Liver (tissue), 9 donors: ENCODE data around the gene MARK2. TPM values are rescaled to one million over a fixed set of nuclear protein-coding genes. Genes with fewer than 3 reads are reported as not detected.

Source experiments
- DNase-seq: peaks from one replicate; pipeline ENCODE4 v3.0.0-alpha.2; 2017; ENCODE audit warnings: low spot score
- H3K27ac ChIP-seq, 2 donors: one replicate each; pipeline ENCODE4 v1.7.0; 2013; ENCODE audit warnings: inconsistent platforms in 2 of 2, low read length in 2 of 2, control low read depth in 1 of 2, low read depth in 1 of 2, mild to moderate bottlenecking in 1 of 2
- H3K27me3 ChIP-seq, 4 donors: one replicate each; pipeline versions ENCODE4 v1.6.1 to v1.7.0; 2013; ENCODE audit warnings: low read length in 3 of 4, inconsistent platforms in 1 of 4, mild to moderate bottlenecking in 1 of 4, moderate library complexity in 1 of 4; ENCODE audit not compliant: control insufficient read depth in 4 of 4, insufficient read depth in 4 of 4
- H3K36me3 ChIP-seq, 4 donors: one replicate each; pipeline versions ENCODE4 v1.6.1 to v1.7.0; 2013; ENCODE audit warnings: low read length in 3 of 4, mild to moderate bottlenecking in 3 of 4, low read depth in 1 of 4, moderate library complexity in 1 of 4; ENCODE audit not compliant: control insufficient read depth in 4 of 4, insufficient read depth in 3 of 4
- H3K4me1 ChIP-seq, 4 donors: one replicate each; pipeline versions ENCODE4 v1.6.1 to v1.7.0; 2013; ENCODE audit warnings: low read length in 3 of 4, mild to moderate bottlenecking in 3 of 4, moderate library complexity in 1 of 4; ENCODE audit not compliant: control insufficient read depth in 4 of 4, insufficient read depth in 4 of 4
- H3K4me3 ChIP-seq, 3 donors: one replicate each; pipeline versions ENCODE4 v1.6.1 to v1.7.0; 2013; ENCODE audit warnings: low read length in 3 of 3, control low read depth in 1 of 3, low read depth in 1 of 3, mild to moderate bottlenecking in 1 of 3
- H3K9ac ChIP-seq, 2 donors: one replicate each; pipeline ENCODE4 v1.7.0; 2013; ENCODE audit warnings: low read length in 2 of 2, mild to moderate bottlenecking in 2 of 2, moderate library complexity in 2 of 2, control low read depth in 1 of 2, low read depth in 1 of 2
- H3K9me3 ChIP-seq, 4 donors: one replicate each; pipeline versions ENCODE4 v1.6.1 to v1.7.0; 2013; ENCODE audit warnings: low read length in 3 of 4; ENCODE audit not compliant: control insufficient read depth in 4 of 4
- ATF3 ChIP-seq: IDR thresholded peaks from 2 replicates; pipeline ENCODE4 v1.6.1; 2016; ENCODE audit warnings: antibody characterized with exemption
- CTCF ChIP-seq: fragments of 150-350 bp; IDR thresholded peaks from 2 replicates; pipeline ENCODE4 v1.5.1; 2017; ENCODE audit warnings: improper control_type of control experiment, low read depth, low read length; ENCODE audit not compliant: missing input control
- EGR1 ChIP-seq, 2 donors: IDR thresholded peaks; 2 replicates each; pipeline ENCODE4 v1.6.1; 2016 to 2018; ENCODE audit warnings: antibody characterized with exemption in 2 of 2, low read depth in 2 of 2
- FOXA1 ChIP-seq: IDR thresholded peaks from 2 replicates; pipeline ENCODE4 v1.6.1; 2016; ENCODE audit warnings: antibody characterized with exemption
- FOXA2 ChIP-seq: IDR thresholded peaks from 2 replicates; pipeline ENCODE4 v1.6.1; 2016; ENCODE audit warnings: antibody characterized with exemption
- GABPA ChIP-seq, 2 donors: IDR thresholded peaks in 1 of 2; conservative IDR thresholded peaks in 1 of 2; 2 replicates each; pipeline ENCODE4 v1.6.1; 2016; ENCODE audit warnings: antibody characterized with exemption in 2 of 2, mild to moderate bottlenecking in 1 of 2, moderate library complexity in 1 of 2
- HNF4A ChIP-seq, 2 donors: conservative IDR thresholded peaks; 2 replicates each; pipeline ENCODE4 v1.6.1; 2016; ENCODE audit warnings: antibody characterized with exemption in 2 of 2, mild to moderate bottlenecking in 2 of 2
- HNF4G ChIP-seq: IDR thresholded peaks from 2 replicates; pipeline ENCODE4 v1.6.1; 2016; ENCODE audit warnings: antibody characterized with exemption
- JUND ChIP-seq, 2 donors: IDR thresholded peaks; 2 replicates each; pipeline ENCODE4 v1.6.1; 2016; ENCODE audit warnings: antibody characterized with exemption in 2 of 2
- MAX ChIP-seq: IDR thresholded peaks from 2 replicates; pipeline ENCODE4 v1.6.1; 2016; ENCODE audit warnings: antibody characterized with exemption
- NR2F2 ChIP-seq: IDR thresholded peaks from 2 replicates; pipeline ENCODE4 v1.6.1; 2016; ENCODE audit warnings: antibody characterized with exemption
- REST ChIP-seq: IDR thresholded peaks from 2 replicates; pipeline ENCODE4 v1.6.1; 2016; ENCODE audit warnings: antibody characterized with exemption, mild to moderate bottlenecking
- RXRA ChIP-seq, 2 donors: IDR thresholded peaks; 2 replicates each; pipeline ENCODE4 v1.6.1; 2017 to 2018; ENCODE audit warnings: antibody characterized with exemption in 2 of 2, mild to moderate bottlenecking in 1 of 2
- SP1 ChIP-seq: IDR thresholded peaks from 2 replicates; pipeline ENCODE4 v1.6.1; 2018; ENCODE audit warnings: antibody characterized with exemption, mild to moderate bottlenecking
- YY1 ChIP-seq: IDR thresholded peaks from 2 replicates; pipeline ENCODE4 v1.6.1; 2016; ENCODE audit warnings: antibody characterized with exemption, mild to moderate bottlenecking
- ZBTB33 ChIP-seq: IDR thresholded peaks from 2 replicates; pipeline ENCODE4 v1.6.1; 2016; ENCODE audit warnings: antibody characterized with exemption
- WGBS: extraction: QIAGEN DNeasy Blood & Tissue Kit; methylation state at CpG from one replicate; pipeline ENCODE4 v1.1.7; 2013; 5-methylcytosine and 5-hydroxymethylcytosine counted together
- polyA plus RNA-seq, 2 donors: library from polyadenylated mRNA; stranded (reverse) in 1 of 2; unstranded in 1 of 2; fragments of 200-250 nt in 1 of 2; fragments of >200 nt in 1 of 2; fragmentation: Nextera tagmentation in 1 of 2; extraction: Ambion mirVana in 1 of 2; gene quantifications; one replicate each; pipeline versions ENCODE4 v1.2.1 to v1.2.3, GENCODE V29; 2013 to 2015
- total RNA-seq, 2 donors: library from RNA; depleted of rRNA; stranded (reverse); fragments of >200 nt; gene quantifications; one replicate each; pipeline ENCODE4 v1.2.3, GENCODE V29; 2014
- donor health status: healthy.
- donor health status: healthy.
- donor health status: healthy.
- donor health status: healthy.
- donor health status: healthy.

MARK2 gene
- total and polyA plus RNA-seq, 4 donors = 3.4 to 11.6 (median 8.0) TPM

GRCh38 chr11:63916837-63917691 is 78.2 kb downstream of the MARK2 start, which contains the start of gene RCOR2:
RCOR2 (minus strand) TSS chr11:63917164; CDS start chr11:63916456, 708 bp downstream.
- peak; percentile 60 for DNase-seq
- TF ChIP-seq HNF4A (conservative IDR thresholded peaks at IDR 0.05) (no peak), ATF3 (no peak), FOXA2 (no peak), RXRA (IDR thresholded peaks at IDR 0.05) (no peak), YY1 (no peak), JUND (IDR thresholded peaks at IDR 0.05) (no peak), ZBTB33 (no peak), SP1 (no peak), REST (no peak), MAX (no peak), NR2F2 (no peak), GABPA (IDR thresholded peaks at IDR 0.05 in 1 of 2, conservative IDR thresholded peaks at IDR 0.05 in 1 of 2) (no peak), EGR1 (IDR thresholded peaks at IDR 0.05; ENCODE audit: low read depth in 2 of 2) (no peak)
- WGBS = under 1% methylated on average over 85 of the region's 85 CpGs
- peaks cover 12 to 35% (median 23%) of the 10 kb centered on the region in 4 donors for H3K4me1 ChIP-seq
- H3K27me3 ChIP-seq = peaks cover 0 to 3% (median 0%) of the 10 kb centered on the region in 4 donors
- H3K9ac ChIP-seq = no peak within 1 kb of the TSS
- no peaks in the 10 kb centered on the region for H3K36me3 ChIP-seq
- H3K27ac ChIP-seq = peak within 1 kb of the TSS in 1 of 2 donors; percentile 20
- no peaks in the 10 kb centered on the region for H3K9me3 ChIP-seq
- peak within 1 kb of the TSS in 2 of 3 donors; percentile 8 to 52 for H3K4me3 ChIP-seq

GRCh38 chr11:63917692-63918506 is 79.0 kb downstream of the MARK2 start:
- H3K9me3 ChIP-seq = no peaks in the 10 kb centered on the region
- 10% methylated on average over 50 of the region's 50 CpGs for WGBS
- H3K9ac ChIP-seq = no peak overlapping the region
- peak overlapping the region in 1 of 2 donors; percentile 20 for H3K27ac ChIP-seq
- no peaks in the 10 kb centered on the region for H3K36me3 ChIP-seq
- H3K4me3 ChIP-seq = peak overlapping the region in 2 of 3 donors; percentile 8 to 52
- DNase-seq = no peak
- peaks cover 12 to 35% (median 23%) of the 10 kb centered on the region in 4 donors for H3K4me1 ChIP-seq
- TF ChIP-seq FOXA1 (no peak), CTCF (no peak), ATF3 (no peak), SP1 (no peak), HNF4G (no peak)
- peaks cover 0 to 3% (median 0%) of the 10 kb centered on the region in 4 donors for H3K27me3 ChIP-seq
